ENCODE data around the gene ACSF3.

ACSF3 gene

GRCh38 chr16:89146211-89147005 is 52.8 kb downstream of the ACSF3 start:
- no peak for DNase-seq
- in situ Hi-C loops (cut with HindIII; ENCODE audit: low pct_ligation_motif_present, low pct_unique_long_range_greater_than_20kb, low sequenced_read_pairs) = no loop called here

- in situ Hi-C loops (cut with HindIII; ENCODE audit: low pct_ligation_motif_present, low pct_unique_long_range_greater_than_20kb, low sequenced_read_pairs) = no loop called here
- no peak for DNase-seq
Observed at GRCh38 chr16:89147085-89147817, 53.6 kb downstream of the ACSF3 start.

- in situ Hi-C loops (cut with HindIII; ENCODE audit: low pct_ligation_motif_present, low pct_unique_long_range_greater_than_20kb, low sequenced_read_pairs) = no loop called here
- peak; percentile 15 for DNase-seq
Observed at GRCh38 chr16:89149386-89149785, 55.7 kb downstream of the ACSF3 start.

- in situ Hi-C loops (cut with HindIII; ENCODE audit: low pct_ligation_motif_present, low pct_unique_long_range_greater_than_20kb, low sequenced_read_pairs) = no loop called here
- no peak for DNase-seq
Observed at GRCh38 chr16:89150090-89150835, 56.6 kb downstream of the ACSF3 start.

- no peak for DNase-seq
- in situ Hi-C loops (cut with HindIII; ENCODE audit: low pct_ligation_motif_present, low pct_unique_long_range_greater_than_20kb, low sequenced_read_pairs) = no loop called here
Observed at GRCh38 chr16:89150981-89151380, 57.3 kb downstream of the ACSF3 start.

GRCh38 chr16:89152831-89153700 is 59.4 kb downstream of the ACSF3 start:
- no peak for DNase-seq
- in situ Hi-C loops (cut with HindIII; ENCODE audit: low pct_ligation_motif_present, low pct_unique_long_range_greater_than_20kb, low sequenced_read_pairs) = no loop called here

GRCh38 chr16:89153848-89154271 is 60.2 kb downstream of the ACSF3 start:
- no peak for DNase-seq

GRCh38 chr16:89154390-89155183 is 60.9 kb downstream of the ACSF3 start:
- in situ Hi-C loops (cut with HindIII; ENCODE audit: low pct_ligation_motif_present, low pct_unique_long_range_greater_than_20kb, low sequenced_read_pairs) = no loop called here

More at GRCh38 chr16:89153848-89154271, 60.2 kb downstream of the ACSF3 start:
- in situ Hi-C loops (cut with HindIII; ENCODE audit: low pct_ligation_motif_present, low pct_unique_long_range_greater_than_20kb, low sequenced_read_pairs) = no loop called here

GRCh38 chr16:89155184-89155679 is 61.6 kb downstream of the ACSF3 start:
- no peak for DNase-seq
- in situ Hi-C loops (cut with HindIII; ENCODE audit: low pct_ligation_motif_present, low pct_unique_long_range_greater_than_20kb, low sequenced_read_pairs) = no loop called here

More at GRCh38 chr16:89154390-89155183, 60.9 kb downstream of the ACSF3 start:
- no peak for DNase-seq

- DNase-seq = no peak
- in situ Hi-C loops (cut with HindIII; ENCODE audit: low pct_ligation_motif_present, low pct_unique_long_range_greater_than_20kb, low sequenced_read_pairs) = no loop called here
Observed at GRCh38 chr16:89155851-89156739, 62.4 kb downstream of the ACSF3 start.

- no peak for DNase-seq
- in situ Hi-C loops (cut with HindIII; ENCODE audit: low pct_ligation_motif_present, low pct_unique_long_range_greater_than_20kb, low sequenced_read_pairs) = no loop called here
Observed at GRCh38 chr16:89156740-89157645, 63.3 kb downstream of the ACSF3 start.

GRCh38 chr16:89157778-89158177 is 64.1 kb downstream of the ACSF3 start:
- in situ Hi-C loops (cut with HindIII; ENCODE audit: low pct_ligation_motif_present, low pct_unique_long_range_greater_than_20kb, low sequenced_read_pairs) = no loop called here
- DNase-seq = no peak

- DNase-seq = no peak
- in situ Hi-C loops (cut with HindIII; ENCODE audit: low pct_ligation_motif_present, low pct_unique_long_range_greater_than_20kb, low sequenced_read_pairs) = no loop called here
Observed at GRCh38 chr16:89159066-89159849, 65.6 kb downstream of the ACSF3 start.

- no peak for DNase-seq
- in situ Hi-C loops (cut with HindIII; ENCODE audit: low pct_ligation_motif_present, low pct_unique_long_range_greater_than_20kb, low sequenced_read_pairs) = no loop called here
Observed at GRCh38 chr16:89159850-89160354, 66.2 kb downstream of the ACSF3 start.
